Keratinocyte (primary cell): ENCODE measurements around the gene ZNF335.

Experiments
- CTCF ChIP-seq, 3 experiments: IDR thresholded peaks in 1 of 3; conservative IDR thresholded peaks in 1 of 3; optimal IDR thresholded peaks in 1 of 3; 2 replicates in 2 of 3; 3 replicates in 1 of 3; pipeline versions ENCODE3 to v1.5.1; 2011; ENCODE audit warnings: low read length in 3 of 3, mild to moderate bottlenecking in 3 of 3, moderate library complexity in 2 of 3, control low read depth in 1 of 3, inconsistent platforms in 1 of 3; ENCODE audit not compliant: insufficient read depth in 2 of 3; ENCODE audit errors: extremely low read depth in 1 of 3
- EZH2 ChIP-seq: IDR thresholded peaks from one replicate; pipeline ENCODE4 v1.6.1; 2012; ENCODE audit warnings: inconsistent platforms, mild to moderate bottlenecking, low read length, moderate library complexity

GRCh38 chr20:45991616-45992015 is 19.6 kb upstream of the ZNF335 start:
- TF ChIP-seq CTCF (optimal IDR thresholded peaks at IDR 0.05 in 1 of 3, IDR thresholded peaks at IDR 0.05 in 1 of 3, conservative IDR thresholded peaks at IDR 0.05 in 1 of 3; ENCODE audit: extremely low read depth in 1 of 3, insufficient read depth in 2 of 3, low read length in 3 of 3) (no peak), EZH2 (no peak)
